ENCODE data around the gene FBXO31. TPM values are rescaled to one million over a fixed set of nuclear protein-coding genes. Genes with fewer than 3 reads are reported as not detected.

Gene FBXO31
- total RNA-seq, 1 donor from 2014 or later, result 5.8 TPM

GRCh38 chr16:87406495-87407088, 23.0 kb upstream of the FBXO31 start:
- Histone ChIP-seq H3K9ac (no peak overlapping the region), H3K9me3 (ENCODE audit: low read depth) (no peaks in the 10 kb centered on the region), H3K79me2 (ENCODE audit: low read depth) (no peaks in the 10 kb centered on the region), H3K4me2 (no peak overlapping the region), H3F3A (ENCODE audit: low read depth) (peaks cover 5% of the 10 kb centered on the region), H3K4me3 (no peak overlapping the region), H2AFZ (replicated peaks) (no peak overlapping the region), H4K20me1 (ENCODE audit: low read depth) (peaks cover 6% of the 10 kb centered on the region), H3K4me1 (no peaks in the 10 kb centered on the region), H3K27ac (no peak overlapping the region), H3K36me3 (no peaks in the 10 kb centered on the region), H3K27me3 (no peaks in the 10 kb centered on the region)
- no peak for TF ChIP-seq EZH2 (IDR thresholded peaks at IDR 0.05)
- no peak for TF ChIP-seq CTCF (IDR thresholded peaks at IDR 0.05)
- no peak for TF ChIP-seq EZH2phosphoT487 (IDR thresholded peaks at IDR 0.05)
- Mint-ChIP-seq H3K4me3 (no peak overlapping the region), H3K4me1 (no peaks in the 10 kb centered on the region), H3K9me3 (no peaks in the 10 kb centered on the region), H3K27me3 (ENCODE audit: insufficient read depth, low read depth) (peaks cover 2% of the 10 kb centered on the region), H3K27ac (no peak overlapping the region), H3K36me3 (peaks cover 21% of the 10 kb centered on the region)
- DNase-seq (ENCODE audit: low spot score), result no peak

GRCh38 chr16:87404764-87405625, 21.4 kb upstream of the FBXO31 start:
- DNase-seq (ENCODE audit: low spot score), result no peak
- Histone ChIP-seq H2AFZ (replicated peaks) (no peak overlapping the region), H3K9me3 (ENCODE audit: low read depth) (no peaks in the 10 kb centered on the region), H3K4me3 (no peak overlapping the region), H4K20me1 (ENCODE audit: low read depth) (peaks cover 6% of the 10 kb centered on the region), H3K79me2 (ENCODE audit: low read depth) (no peaks in the 10 kb centered on the region), H3K9ac (no peak overlapping the region), H3K4me1 (no peaks in the 10 kb centered on the region), H3K27ac (no peak overlapping the region), H3K4me2 (no peak overlapping the region), H3K36me3 (no peaks in the 10 kb centered on the region), H3F3A (ENCODE audit: low read depth) (peaks cover 5% of the 10 kb centered on the region), H3K27me3 (no peaks in the 10 kb centered on the region)
- peaks cover 21% of the 10 kb centered on the region for H3K36me3 Mint-ChIP-seq
- no peak overlapping the region for H3K27ac Mint-ChIP-seq
- no peak overlapping the region for H3K4me3 Mint-ChIP-seq
- H3K27me3 Mint-ChIP-seq (ENCODE audit: insufficient read depth, low read depth), result no peaks in the 10 kb centered on the region
- no peaks in the 10 kb centered on the region for H3K4me1 Mint-ChIP-seq
- TF ChIP-seq CTCF (IDR thresholded peaks at IDR 0.05) (no peak), EZH2 (IDR thresholded peaks at IDR 0.05) (no peak), EZH2phosphoT487 (IDR thresholded peaks at IDR 0.05) (no peak)
- H3K9me3 Mint-ChIP-seq, result no peaks in the 10 kb centered on the region

GRCh38 chr16:87395181-87395842, 11.7 kb upstream of the FBXO31 start:
- H3K9me3 Mint-ChIP-seq, result no peaks in the 10 kb centered on the region
- H3K4me3 Mint-ChIP-seq, result no peak overlapping the region
- no peaks in the 10 kb centered on the region for H3K36me3 ChIP-seq
- H3K9me3 ChIP-seq (ENCODE audit: low read depth), result no peaks in the 10 kb centered on the region
- peaks cover 55% of the 10 kb centered on the region for H3K79me2 ChIP-seq (ENCODE audit: low read depth)
- peaks cover 13% of the 10 kb centered on the region for H3F3A ChIP-seq (ENCODE audit: low read depth)
- H3K27me3 ChIP-seq, result no peaks in the 10 kb centered on the region
- peaks cover 13% of the 10 kb centered on the region for H3K36me3 Mint-ChIP-seq
- H2AFZ ChIP-seq (replicated peaks), result no peak overlapping the region
- no peak overlapping the region for H3K4me2 ChIP-seq
- no peak for TF ChIP-seq EZH2 (IDR thresholded peaks at IDR 0.05)
- TF ChIP-seq CTCF (IDR thresholded peaks at IDR 0.05), result no peak
- TF ChIP-seq EZH2phosphoT487 (IDR thresholded peaks at IDR 0.05), result no peak
- DNase-seq (ENCODE audit: low spot score), result no peak
- H4K20me1 ChIP-seq (ENCODE audit: low read depth), result peaks cover 33% of the 10 kb centered on the region
- H3K9ac ChIP-seq, result no peak overlapping the region
- no peak overlapping the region for H3K4me3 ChIP-seq
- peaks cover 22% of the 10 kb centered on the region for H3K4me1 Mint-ChIP-seq
- peaks cover 2% of the 10 kb centered on the region for H3K27me3 Mint-ChIP-seq (ENCODE audit: insufficient read depth, low read depth)
- H3K4me1 ChIP-seq, result peaks cover 8% of the 10 kb centered on the region
- no peak overlapping the region for H3K27ac Mint-ChIP-seq
- H3K27ac ChIP-seq, result no peak overlapping the region

All from neural progenitor cell (in vitro differentiated cells).